HG02798 (cell line): ENCODE measurements around the gene WNT9B.

ENCODE experiments used
- ATAC-seq: cut with Tn5 transposase; IDR thresholded peaks from one replicate; pipeline ENCODE4 v1.9.1; 2021; ENCODE audit warnings: mild to moderate bottlenecking; ENCODE audit not compliant: unreplicated experiment, poor library complexity

WNT9B gene

DNA sequence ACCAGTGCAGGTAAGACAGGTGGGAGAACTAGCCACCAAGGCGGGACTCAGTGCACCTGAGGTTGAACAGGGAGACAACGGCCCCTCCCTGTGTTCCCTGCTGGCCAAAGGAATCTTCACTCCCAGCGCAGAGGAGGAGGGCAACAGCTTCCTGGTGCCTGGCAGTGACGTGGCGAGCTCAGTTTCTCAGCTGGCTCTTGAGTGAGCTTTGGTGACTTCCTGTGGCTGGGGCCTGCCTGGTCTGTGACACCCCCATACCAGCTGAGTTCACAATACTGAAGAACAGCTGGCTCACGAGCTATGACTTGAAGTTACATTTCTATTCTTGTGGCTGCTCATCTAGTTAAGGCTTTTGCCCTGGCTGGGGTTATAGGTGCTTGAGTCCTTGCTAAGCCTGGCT is 26.1 kb downstream of the WNT9B start:
- no peak for ATAC-seq

DNA sequence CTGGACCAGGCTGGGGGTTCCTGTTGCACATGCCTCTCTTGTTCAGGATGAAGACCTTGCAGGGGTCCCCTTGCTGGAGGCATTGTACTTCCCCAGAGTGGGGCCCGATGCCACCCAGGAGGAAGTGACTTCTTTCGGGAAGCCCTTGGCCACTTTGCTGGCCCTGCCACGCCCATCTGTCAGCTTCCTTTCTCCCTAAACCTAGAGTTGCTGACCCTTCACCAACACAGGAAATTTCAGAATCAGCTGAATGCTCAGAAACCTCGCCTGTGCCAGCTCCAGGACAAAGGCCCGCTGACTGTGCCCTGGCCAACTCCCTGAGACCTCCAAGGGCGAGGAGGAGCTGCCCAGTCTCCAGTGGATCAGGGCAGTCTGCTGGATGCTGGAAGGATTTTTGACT is 26.7 kb downstream of the WNT9B start:
- ATAC-seq = no peak

DNA sequence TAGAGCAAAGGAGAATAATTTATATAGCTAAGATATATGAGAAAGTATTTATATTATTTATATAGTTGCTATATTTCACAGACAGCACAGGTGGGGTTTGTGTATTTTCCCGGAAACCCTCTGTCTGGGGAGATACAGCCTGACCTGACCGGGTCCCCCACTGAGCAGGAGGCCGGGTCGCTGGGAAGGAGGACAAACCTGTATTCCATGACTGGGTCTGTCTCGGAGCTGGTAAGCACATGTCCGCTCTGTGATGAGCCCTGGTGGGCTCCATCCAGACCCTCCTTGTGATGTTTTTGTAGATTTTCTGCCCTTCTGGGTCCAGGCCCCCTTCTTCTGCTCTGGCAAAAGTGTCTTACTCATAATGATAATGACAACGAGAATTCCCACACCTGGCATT is 27.7 kb downstream of the WNT9B start:
- no peak for ATAC-seq

DNA sequence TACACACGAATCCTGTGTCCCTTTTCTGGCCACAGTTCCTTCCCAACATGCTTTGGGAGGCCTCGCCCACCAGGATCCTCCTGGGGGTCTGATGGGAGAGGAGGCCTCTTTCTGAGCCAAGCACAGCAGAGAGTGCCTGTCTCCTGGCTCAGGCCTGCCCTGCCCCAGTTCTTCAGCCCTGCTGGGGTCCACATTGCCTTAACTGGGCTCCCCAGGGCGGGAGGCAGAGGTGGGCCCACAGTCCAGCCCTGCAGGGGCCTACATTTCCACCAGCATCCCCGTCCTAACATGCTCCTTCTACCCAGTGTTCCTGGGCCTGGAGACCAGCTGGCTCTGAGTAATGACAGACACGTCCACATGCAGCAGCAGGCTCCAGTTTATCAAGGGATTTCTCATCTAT is 29.6 kb downstream of the WNT9B start:
- no peak for ATAC-seq

DNA sequence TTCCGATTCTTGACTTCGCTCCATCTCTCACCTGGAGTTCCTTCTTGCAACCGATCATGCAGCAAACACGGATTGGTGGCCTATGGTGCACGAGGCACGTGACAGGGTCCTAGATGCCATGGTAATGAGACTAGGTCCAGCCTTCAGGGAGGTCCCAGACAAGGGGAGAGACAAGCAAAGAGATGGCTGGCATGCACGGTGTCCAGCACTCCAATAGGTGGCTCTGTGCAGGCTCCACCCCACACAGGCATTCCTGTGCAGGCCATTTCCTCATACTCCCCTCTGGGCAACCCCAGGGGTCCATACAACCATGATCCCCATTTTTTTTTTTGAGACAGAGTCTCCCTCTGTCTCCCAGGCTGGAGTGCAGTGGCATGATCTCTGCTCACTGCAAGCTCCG is 31.3 kb downstream of the WNT9B start:
- no peak for ATAC-seq

DNA sequence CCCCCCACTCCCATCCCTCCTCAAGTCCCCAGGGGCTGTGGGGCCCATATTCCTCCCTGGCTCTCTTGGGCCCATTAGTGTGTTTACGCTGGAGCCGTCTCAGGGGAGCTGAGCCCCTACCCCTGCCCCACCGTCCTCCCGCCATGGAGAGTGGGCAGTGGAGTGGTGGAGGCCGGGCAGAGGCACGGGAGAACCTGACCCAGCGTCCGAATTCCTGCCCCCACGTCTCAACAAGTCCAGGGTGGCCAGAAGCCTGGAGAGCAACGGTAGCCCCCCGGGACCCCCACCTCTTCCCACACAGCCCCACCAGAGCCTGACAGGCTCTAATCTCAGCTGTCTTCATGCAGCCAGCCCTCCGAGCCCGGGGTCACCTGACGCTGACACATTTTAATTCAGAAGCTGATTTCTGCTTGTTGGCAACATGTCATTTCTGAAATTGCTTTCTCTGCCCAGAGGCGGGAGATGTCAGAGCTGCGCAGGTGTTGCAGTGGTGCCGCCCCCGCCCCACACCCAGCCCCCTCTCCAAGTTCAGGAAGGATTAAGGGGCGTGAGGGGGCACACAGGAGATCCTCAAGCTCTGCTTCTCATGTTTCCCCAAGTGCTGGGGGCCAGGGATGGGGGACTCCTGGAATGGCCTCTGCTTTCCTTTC is 32.6 kb downstream of the WNT9B start:
- ATAC-seq = no peak

DNA sequence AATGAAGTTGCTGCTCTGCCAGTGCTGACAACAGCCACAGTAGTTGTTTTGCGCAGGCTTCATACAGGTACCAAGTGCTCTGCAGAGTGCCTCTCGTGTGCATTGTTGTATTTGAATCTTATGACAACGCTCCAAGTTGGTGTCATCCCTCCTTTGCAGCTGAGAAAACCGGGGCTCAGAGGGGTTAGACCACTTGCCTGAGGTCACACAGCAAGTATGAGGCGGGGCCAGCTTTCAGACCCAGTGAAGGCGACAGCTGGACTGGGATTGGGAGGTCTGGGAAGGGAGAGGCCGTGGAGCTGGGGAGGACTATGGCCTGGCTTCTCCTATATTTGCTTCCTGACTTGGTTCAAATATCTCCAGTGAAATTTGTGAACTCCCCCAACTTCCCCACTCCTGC is 33.2 kb downstream of the WNT9B start:
- no peak for ATAC-seq

DNA sequence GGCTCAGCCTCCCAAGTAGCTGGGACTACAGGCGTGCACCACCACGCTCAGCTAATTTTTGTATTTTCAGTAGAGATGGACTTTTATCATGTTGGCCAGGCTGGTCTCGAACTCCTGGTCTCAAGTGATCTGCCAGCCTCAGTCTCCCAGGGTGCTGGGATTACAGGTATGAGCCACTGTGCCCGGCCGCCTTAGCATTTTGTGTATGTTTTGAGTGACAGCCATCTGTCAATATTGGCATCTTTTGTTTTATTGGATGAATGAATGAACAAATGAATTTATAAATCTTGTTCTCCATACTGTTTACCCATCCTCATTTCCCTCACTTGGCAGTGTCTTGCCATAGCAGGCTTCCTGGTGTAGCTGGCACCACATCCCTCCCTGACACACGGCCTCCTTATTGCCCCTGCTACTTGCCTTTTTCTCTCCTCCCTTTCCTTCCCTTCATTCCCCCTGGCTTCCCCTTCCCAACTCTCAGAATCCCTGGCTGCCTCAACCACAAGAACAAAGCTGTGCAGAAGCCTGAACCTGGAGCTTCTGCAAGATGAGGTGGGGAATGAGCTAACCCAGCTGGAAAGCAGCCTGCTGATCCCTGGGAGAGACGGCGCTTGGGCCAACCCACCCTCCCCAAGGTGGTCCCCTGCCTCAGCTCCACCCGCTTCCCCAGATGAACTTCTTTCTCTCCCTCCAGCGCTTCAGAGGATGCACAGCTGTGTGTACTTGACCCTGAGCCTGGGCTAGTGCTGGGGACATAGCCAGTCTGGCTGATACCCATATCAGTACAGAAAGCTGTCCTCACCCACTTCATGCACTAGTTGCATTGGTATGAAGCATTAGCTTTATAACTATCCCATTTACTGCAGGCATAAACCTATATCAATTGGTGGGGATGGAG is 34.3 kb downstream of the WNT9B start:
- no peak for ATAC-seq

DNA sequence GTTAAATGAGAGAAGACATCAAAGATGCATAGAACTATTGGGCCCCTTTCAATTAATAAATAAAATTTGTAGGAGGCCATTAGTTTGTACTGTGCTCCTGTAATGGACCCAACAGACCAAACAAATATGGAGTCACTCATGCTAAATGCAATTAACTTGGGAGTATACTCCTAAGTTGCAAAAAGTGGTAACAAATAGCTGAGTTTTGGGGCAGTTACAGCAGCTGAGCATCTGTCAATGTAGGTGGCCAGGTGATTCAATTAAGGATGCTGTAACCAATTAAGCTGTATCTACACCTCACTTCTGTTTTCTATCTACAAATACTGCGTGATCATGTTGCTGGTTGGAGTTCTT is 34.9 kb downstream of the WNT9B start:
- no peak for ATAC-seq

DNA sequence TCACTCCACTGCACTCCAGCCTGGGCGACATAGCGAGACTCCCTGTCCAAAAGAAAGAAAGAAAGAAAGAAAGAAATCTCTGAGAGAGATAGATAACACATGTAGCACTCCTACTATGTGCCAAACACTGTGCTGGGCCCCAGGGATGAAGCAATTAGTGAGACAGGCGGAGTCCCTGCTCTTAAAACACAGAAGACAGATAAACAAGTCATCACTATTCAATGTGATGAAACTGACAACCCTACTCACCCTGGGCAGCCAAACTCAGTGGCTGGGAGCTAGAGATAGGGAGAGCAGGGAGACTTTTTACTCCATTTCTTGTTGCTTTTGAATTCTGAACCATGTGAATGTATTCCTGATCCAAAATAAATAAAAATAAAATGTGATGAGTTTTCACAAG is 36.3 kb downstream of the WNT9B start:
- ATAC-seq = no peak

DNA sequence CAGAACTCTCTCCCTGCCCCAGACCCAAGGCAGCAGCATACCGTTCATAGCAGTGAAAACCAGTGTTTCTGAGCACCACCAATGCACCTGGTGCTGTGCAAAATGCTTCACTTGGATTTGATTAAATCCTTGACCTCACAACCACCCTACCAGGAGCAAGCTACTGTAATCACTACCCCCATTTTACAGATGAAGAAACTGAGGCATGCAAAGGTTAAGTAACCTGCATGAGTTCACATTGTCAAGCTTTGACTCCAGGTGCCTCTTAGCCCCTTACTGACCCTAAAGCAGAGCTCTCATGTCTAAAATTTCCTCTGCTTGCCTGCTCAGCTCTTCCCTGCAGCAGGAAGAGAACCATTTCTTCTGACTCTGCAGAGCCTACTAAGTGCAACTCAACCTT is 37.3 kb downstream of the WNT9B start:
- ATAC-seq = no peak

DNA sequence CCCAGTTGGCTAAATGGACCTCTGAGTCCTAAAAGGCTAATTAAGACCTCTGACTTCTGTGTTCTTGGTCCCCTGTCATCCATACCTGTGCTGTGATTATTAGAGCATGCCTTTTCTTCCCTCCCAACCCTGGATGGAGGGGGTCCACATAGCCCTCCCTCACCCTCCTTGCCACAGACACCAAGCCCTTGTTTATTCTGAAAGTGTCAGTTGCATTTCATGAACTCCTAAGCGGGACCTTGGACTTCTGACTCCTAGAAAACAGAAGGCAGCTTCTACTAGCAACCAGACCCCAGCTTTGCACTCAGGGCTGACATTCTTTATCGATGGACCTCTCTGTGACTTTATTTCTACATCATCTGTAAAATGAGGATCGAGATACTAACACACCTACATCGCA is 38.1 kb downstream of the WNT9B start:
- ATAC-seq = no peak

DNA sequence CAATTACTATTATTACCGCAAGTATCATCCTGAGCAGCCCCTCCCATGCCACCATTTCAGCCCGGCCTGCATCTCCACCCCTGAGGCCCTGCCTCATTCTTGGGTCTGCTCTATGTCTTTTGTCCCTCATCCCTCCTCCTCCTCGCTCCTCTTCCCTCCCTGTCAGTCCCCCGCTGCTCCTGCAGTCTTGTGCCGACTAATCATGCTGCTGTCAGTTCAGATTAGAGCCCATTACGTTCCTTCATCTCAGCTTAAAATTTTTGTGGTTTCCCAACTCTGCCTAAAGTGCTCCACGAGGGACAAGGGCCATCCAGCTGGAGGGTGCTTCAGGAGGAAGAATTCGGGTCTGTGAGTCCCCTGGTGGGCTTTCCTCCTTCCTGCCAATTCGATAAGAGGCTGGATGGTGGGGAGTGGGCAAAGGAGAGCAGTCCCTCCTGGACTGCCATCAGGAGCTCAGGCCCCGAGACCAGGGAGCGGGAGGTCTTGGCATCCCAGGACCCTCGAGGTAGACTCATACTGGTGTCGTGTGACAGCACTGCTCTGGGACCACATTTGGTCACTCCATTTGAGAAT is 38.7 kb downstream of the WNT9B start:
- ATAC-seq = no peak

DNA sequence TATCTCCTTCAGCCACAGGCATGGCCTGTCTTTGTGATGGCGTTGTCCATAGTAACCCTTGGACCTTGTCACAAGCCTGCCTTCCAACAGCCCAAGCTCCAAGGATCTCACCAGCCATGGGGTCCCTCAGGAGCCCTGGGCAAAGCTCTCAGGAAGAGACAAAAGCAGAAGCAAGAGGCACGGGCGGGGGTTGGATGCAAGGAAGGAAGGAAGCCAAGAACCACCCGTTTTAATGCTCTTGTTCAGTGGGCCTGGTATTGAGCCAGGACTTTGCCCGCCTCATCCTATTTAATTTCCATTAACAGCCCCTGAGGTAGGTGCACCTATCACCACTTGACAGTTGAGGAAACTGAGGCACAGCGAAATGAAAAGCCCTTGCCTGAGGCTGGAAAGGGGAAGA is 39.3 kb downstream of the WNT9B start:
- ATAC-seq = no peak

DNA sequence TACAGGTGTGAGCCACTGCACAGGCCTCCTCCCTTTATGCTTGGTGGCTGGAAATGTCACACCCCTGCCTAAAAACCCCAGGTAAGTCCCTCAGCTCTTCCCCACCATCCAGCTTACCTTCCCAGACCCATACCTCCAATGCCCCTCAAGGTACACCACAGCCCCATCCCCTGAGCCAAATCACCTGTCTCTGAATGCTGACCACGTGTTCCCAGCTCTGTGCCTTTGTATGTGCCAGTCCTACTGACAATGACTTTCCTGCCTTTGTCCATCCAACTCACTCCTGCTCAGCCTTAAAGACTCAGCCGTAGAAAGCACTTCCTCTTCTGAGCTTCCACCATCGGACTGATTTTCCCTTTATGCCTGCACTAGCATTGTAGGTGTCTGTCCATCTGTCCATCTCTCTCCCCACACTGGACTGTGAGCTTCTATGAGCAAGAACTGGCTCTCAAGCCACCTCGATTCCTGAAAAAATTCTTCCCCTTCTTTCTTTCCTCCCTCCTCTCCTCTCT is 40.9 kb downstream of the WNT9B start:
- ATAC-seq = no peak

DNA sequence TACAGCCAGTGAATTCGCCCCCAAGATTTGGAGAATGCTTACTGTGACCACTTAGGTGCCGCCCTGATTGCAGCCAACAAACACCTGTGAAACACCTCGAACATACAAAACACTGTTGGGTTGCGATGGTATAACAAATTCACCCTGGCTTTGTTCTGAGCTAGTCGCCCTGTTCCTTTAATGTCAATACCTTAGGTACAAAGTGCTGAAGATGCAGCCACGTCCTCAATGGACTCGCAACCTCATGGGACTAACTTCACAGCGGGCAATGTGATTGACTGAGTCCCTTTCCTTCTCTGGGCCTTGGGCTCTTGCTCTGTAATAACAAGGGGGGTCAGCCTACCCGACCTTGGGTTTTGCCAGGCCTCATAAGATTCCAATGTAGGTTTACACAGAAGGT is 42.6 kb downstream of the WNT9B start:
- no peak for ATAC-seq

DNA sequence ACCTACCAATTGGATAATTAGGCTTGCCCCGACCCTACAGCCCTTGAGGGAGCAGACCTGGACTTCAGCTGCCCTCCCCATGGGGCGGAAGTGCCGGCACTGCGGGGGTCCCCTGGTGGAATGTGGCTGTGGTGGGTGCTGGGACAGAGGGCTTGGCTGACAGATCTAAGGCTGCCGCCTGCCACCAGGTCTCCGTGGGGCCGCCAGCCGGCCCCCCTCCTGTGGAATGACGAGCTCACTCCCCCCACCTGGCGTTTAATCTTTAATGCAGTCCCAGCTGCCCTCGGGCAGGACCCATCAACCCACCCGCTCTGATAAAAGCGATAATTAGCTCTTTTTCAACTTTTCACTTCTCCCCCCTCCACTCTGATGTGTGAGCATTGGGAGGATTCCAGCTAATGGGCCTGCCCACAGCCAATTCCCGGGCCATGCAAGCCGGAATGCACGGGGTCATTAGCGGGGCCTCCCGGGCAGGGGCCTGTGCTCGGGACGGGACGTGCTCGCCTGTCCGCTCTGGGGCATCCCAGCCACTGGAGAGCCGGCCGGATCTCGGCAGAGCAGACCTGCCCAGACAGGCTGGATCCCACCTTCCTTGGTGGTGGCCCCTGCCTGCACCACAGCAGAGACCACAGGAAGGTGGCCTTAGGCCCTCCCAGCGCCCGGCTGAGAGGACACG is 43.2 kb downstream of the WNT9B start:
- no peak for ATAC-seq

DNA sequence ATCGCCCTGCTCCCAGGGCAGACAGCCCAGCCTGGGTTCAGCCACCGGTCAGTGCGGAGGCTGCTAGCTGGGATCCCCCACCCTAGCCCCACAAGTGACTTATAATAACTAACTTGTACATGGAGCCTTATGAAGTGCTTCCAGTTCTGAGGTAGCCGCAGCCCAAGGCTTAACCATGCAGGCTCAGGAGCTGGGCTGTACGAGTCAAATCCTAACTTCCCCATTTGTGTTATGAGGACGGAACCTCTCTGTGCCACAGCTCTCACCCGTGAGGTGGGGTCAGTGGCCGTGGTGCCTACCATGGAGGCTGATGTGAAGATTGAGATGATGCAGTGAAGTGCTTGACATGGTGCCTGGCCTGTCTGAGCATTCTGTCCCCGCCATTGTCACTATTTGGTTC is 43.8 kb downstream of the WNT9B start:
- ATAC-seq = no peak

DNA sequence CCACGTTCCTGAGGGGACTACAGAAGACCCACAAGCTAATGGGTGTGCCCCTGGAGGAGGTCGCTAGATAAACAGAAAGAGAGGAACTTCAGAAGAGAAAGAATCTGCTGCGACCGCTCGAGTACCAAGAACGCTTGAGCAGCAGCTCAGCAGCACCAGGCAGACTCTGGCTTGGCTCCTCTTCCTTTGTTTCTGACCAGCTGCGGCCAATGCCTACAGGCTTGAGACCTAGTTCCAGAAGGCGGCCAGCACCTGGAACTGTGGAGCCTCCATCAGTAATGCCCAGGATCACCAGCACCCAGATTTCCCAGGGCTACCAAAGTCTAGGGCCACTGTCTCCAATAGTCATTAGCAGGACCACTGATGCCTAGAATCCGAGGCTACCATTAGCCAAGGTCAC is 45.6 kb downstream of the WNT9B start:
- ATAC-seq = no peak

DNA sequence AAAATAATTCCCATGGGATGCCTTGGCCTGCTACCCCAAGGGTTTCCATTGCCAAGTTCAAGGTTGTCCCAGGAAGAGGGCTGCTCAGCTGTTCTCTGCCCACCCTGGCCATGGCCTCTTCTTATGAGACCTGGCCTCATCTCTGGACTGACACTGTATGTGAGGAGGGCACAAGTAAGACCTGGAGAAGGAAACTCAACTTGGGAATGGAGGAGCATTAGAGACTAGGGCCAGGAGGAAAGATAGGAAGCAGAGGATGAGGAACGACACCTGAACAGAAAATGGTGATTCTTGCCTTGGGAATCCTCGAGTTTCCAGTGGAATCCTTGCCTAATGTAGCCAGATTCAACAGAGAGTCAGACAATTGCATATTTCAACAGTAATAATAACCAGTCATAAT is 47.0 kb downstream of the WNT9B start:
- no peak for ATAC-seq

DNA sequence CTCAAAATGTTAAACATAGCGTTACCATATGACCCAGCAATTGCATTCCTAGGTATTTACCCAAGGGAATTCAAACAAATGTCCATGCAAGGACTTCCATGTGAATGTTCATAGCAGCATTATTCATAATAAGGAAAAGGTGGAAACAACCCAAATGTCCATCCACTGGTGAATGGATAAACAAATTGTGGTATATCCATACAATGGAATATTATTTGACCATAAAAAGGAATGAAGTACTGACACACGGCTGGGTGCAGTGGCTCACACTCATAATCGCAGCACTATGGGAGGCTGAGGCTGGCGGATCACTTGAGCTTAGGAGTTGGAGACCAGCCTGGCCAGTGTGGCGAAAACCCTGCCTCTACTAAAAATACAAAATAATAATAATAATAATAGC is 47.5 kb downstream of the WNT9B start:
- no peak for ATAC-seq
